Activated CD4-positive, alpha-beta memory T cell treated with anti-CD3 and anti-CD28 coated beads for 36 hours (primary cell): ENCODE results near the gene SLX4IP. TPM values are rescaled to one million over a fixed set of nuclear protein-coding genes. Genes with fewer than 3 reads are reported as not detected.
A peak's percentile ranks its signal among the peaks of the same experiment; 100 is the strongest.

Experiments
- CTCF ChIA-PET: fragments of 350-600 bp; sonication (Branson Sonifier 250); formaldehyde crosslinking; loops from one replicate; lab custom pipeline; 2021; ENCODE audit warnings: antibody characterized with exemption, inconsistent platforms; lab: Charles Lee
- POLR2A ChIA-PET: fragments of 350-600 bp; sonication (Branson Sonifier 250); formaldehyde crosslinking; loops from one replicate; lab custom pipeline; 2021; ENCODE audit warnings: antibody characterized with exemption; lab: Charles Lee
- DNase-seq: peaks from one replicate; pipeline ENCODE4 v3.0.0-alpha.2; 2020
- H3K27ac Mint-ChIP-seq: one replicate; pipeline ENCODE4 v1.8.0; 2021; ENCODE audit warnings: mixed read lengths
- H3K27me3 Mint-ChIP-seq: one replicate; pipeline ENCODE4 v1.8.0; 2021; ENCODE audit warnings: mixed read lengths
- H3K36me3 Mint-ChIP-seq: one replicate; pipeline ENCODE4 v1.8.0; 2021; ENCODE audit warnings: mixed read lengths
- H3K4me1 Mint-ChIP-seq: one replicate; pipeline ENCODE4 v1.8.0; 2021; ENCODE audit warnings: low read depth, mixed read lengths
- H3K4me3 Mint-ChIP-seq: one replicate; pipeline ENCODE4 v1.8.0; 2021; ENCODE audit warnings: mild to moderate bottlenecking, mixed read lengths
- H3K9me3 Mint-ChIP-seq: one replicate; pipeline ENCODE4 v1.8.0; 2021; ENCODE audit warnings: mixed read lengths
- intact Hi-C: fragments of 100-400 bp; cut with micrococcal nuclease; formaldehyde crosslinking; loops from one replicate; pipeline ENCODE4 v1.15.1; 2023
- total RNA-seq, 2 experiments: library from RNA; stranded (reverse); gene quantifications; one replicate each; pipeline ENCODE4 v1.2.3, GENCODE V29; 2021

The SLX4IP gene
- total RNA-seq, 2 experiments from 2014 or later: 5.5 to 6.3 TPM

GRCh38 chr20:10663756-10664155 is 228.7 kb downstream of the SLX4IP start:
- POLR2A ChIA-PET: no interaction called here
- Mint-ChIP-seq H3K36me3 (no peaks in the 10 kb centered on the region), H3K4me3 (no peak overlapping the region), H3K27ac (no peak overlapping the region), H3K9me3 (no peaks in the 10 kb centered on the region), H3K27me3 (peaks cover 45% of the 10 kb centered on the region), H3K4me1 (no peaks in the 10 kb centered on the region)
- CTCF ChIA-PET: no interaction called here
- intact Hi-C loops: no loop called here
- DNase-seq: no peak

- H3K9me3 Mint-ChIP-seq: no peaks in the 10 kb centered on the region
- no peak overlapping the region for H3K4me3 Mint-ChIP-seq
- CTCF ChIA-PET: no interaction called here
- no peak for DNase-seq
- H3K27me3 Mint-ChIP-seq: peaks cover 47% of the 10 kb centered on the region
- intact Hi-C loops: no loop called here
- no peaks in the 10 kb centered on the region for H3K36me3 Mint-ChIP-seq
- no peak overlapping the region for H3K27ac Mint-ChIP-seq
- POLR2A ChIA-PET: no interaction called here
- no peaks in the 10 kb centered on the region for H3K4me1 Mint-ChIP-seq
These were observed 230.0 kb downstream of the SLX4IP start for GRCh38 chr20:10665027-10665561.

- H3K4me1 Mint-ChIP-seq: peaks cover 6% of the 10 kb centered on the region
- H3K9me3 Mint-ChIP-seq: no peaks in the 10 kb centered on the region
- POLR2A ChIA-PET: no interaction called here
- intact Hi-C loops: no loop called here
- DNase-seq: no peak
- H3K4me3 Mint-ChIP-seq: no peak overlapping the region
- CTCF ChIA-PET: no interaction called here
- H3K27ac Mint-ChIP-seq: no peak overlapping the region
- H3K36me3 Mint-ChIP-seq: no peaks in the 10 kb centered on the region
- peaks cover 49% of the 10 kb centered on the region for H3K27me3 Mint-ChIP-seq
These were observed 230.7 kb downstream of the SLX4IP start for GRCh38 chr20:10665791-10666190.

- peaks cover 11% of the 10 kb centered on the region for H3K4me1 Mint-ChIP-seq
- H3K4me3 Mint-ChIP-seq: no peak overlapping the region
- intact Hi-C loops: no loop called here
- no peak overlapping the region for H3K27ac Mint-ChIP-seq
- POLR2A ChIA-PET: no interaction called here
- H3K27me3 Mint-ChIP-seq: peaks cover 51% of the 10 kb centered on the region
- no peaks in the 10 kb centered on the region for H3K36me3 Mint-ChIP-seq
- no peaks in the 10 kb centered on the region for H3K9me3 Mint-ChIP-seq
- CTCF ChIA-PET: no interaction called here
- DNase-seq: no peak
These were observed 231.3 kb downstream of the SLX4IP start for GRCh38 chr20:10666221-10667076.

GRCh38 chr20:10667077-10667401 is 231.9 kb downstream of the SLX4IP start:
- Mint-ChIP-seq H3K27me3 (peaks cover 50% of the 10 kb centered on the region), H3K36me3 (no peaks in the 10 kb centered on the region), H3K9me3 (no peaks in the 10 kb centered on the region), H3K4me1 (peaks cover 14% of the 10 kb centered on the region), H3K27ac (no peak overlapping the region), H3K4me3 (no peak overlapping the region)
- ChIA-PET POLR2A (no interaction called here), CTCF (no interaction called here)
- intact Hi-C loops: no loop called here
- no peak for DNase-seq

- intact Hi-C loops: no loop called here
- no peaks in the 10 kb centered on the region for H3K9me3 Mint-ChIP-seq
- H3K4me3 Mint-ChIP-seq: no peak overlapping the region
- ChIA-PET CTCF (no interaction called here), POLR2A (no interaction called here)
- H3K4me1 Mint-ChIP-seq: peaks cover 21% of the 10 kb centered on the region
- no peak overlapping the region for H3K27ac Mint-ChIP-seq
- no peaks in the 10 kb centered on the region for H3K36me3 Mint-ChIP-seq
- peaks cover 52% of the 10 kb centered on the region for H3K27me3 Mint-ChIP-seq
- no peak for DNase-seq
These were observed 232.6 kb downstream of the SLX4IP start for GRCh38 chr20:10667560-10668167.

- Mint-ChIP-seq H3K27me3 (peaks cover 53% of the 10 kb centered on the region), H3K36me3 (no peaks in the 10 kb centered on the region)
These were observed 233.7 kb downstream of the SLX4IP start for GRCh38 chr20:10668677-10669368.

GRCh38 chr20:10669843-10670446 is 234.8 kb downstream of the SLX4IP start:
- ChIA-PET CTCF (interaction anchor here (0.5 kb wide), 1 partner anchor 63 kb away, joined by 3 read pairs; no protein-coding TSS in a partner anchor), POLR2A (no interaction called here)
- Mint-ChIP-seq H3K27me3 (peaks cover 54% of the 10 kb centered on the region), H3K27ac (no peak overlapping the region), H3K9me3 (no peaks in the 10 kb centered on the region), H3K36me3 (no peaks in the 10 kb centered on the region), H3K4me3 (no peak overlapping the region), H3K4me1 (peaks cover 24% of the 10 kb centered on the region)
- DNase-seq: no peak
- intact Hi-C loops: loop anchor here (5.0 kb wide), 2 partner anchors 158 to 318 kb away; no protein-coding TSS in a partner anchor

More at GRCh38 chr20:10668677-10669368, 233.7 kb downstream of the SLX4IP start:
- intact Hi-C loops: no loop called here
- Mint-ChIP-seq H3K4me3 (no peak overlapping the region), H3K4me1 (peaks cover 24% of the 10 kb centered on the region), H3K27ac (no peak overlapping the region), H3K9me3 (no peaks in the 10 kb centered on the region)
- CTCF ChIA-PET: no interaction called here
- DNase-seq: no peak
- POLR2A ChIA-PET: no interaction called here

- Mint-ChIP-seq H3K27ac (no peak overlapping the region), H3K4me1 (peaks cover 26% of the 10 kb centered on the region), H3K9me3 (no peaks in the 10 kb centered on the region), H3K27me3 (peaks cover 61% of the 10 kb centered on the region), H3K4me3 (no peak overlapping the region), H3K36me3 (no peaks in the 10 kb centered on the region)
- no peak for DNase-seq
- intact Hi-C loops: loop anchor here (5.0 kb wide), 2 partner anchors 158 to 318 kb away; no protein-coding TSS in a partner anchor
- CTCF ChIA-PET: interaction anchor here (1.4 kb wide), 1 partner anchor 113 kb away, joined by 4 read pairs; no protein-coding TSS in a partner anchor
- POLR2A ChIA-PET: no interaction called here
These were observed 235.6 kb downstream of the SLX4IP start for GRCh38 chr20:10670501-10671220.

- ChIA-PET CTCF (interaction anchor here (1.4 kb wide), 1 partner anchor 113 kb away, joined by 4 read pairs; no protein-coding TSS in a partner anchor), POLR2A (no interaction called here)
- H3K36me3 Mint-ChIP-seq: no peaks in the 10 kb centered on the region
- H3K9me3 Mint-ChIP-seq: no peaks in the 10 kb centered on the region
- peak overlapping the region; percentile 20 for H3K4me3 Mint-ChIP-seq
- peak; percentile 58 for DNase-seq
- intact Hi-C loops: loop anchor here (5.0 kb wide), 2 partner anchors 159 to 319 kb away; no protein-coding TSS in a partner anchor
- no peak overlapping the region for H3K27ac Mint-ChIP-seq
- H3K27me3 Mint-ChIP-seq: peaks cover 63% of the 10 kb centered on the region
- peaks cover 26% of the 10 kb centered on the region for H3K4me1 Mint-ChIP-seq
These were observed 236.3 kb downstream of the SLX4IP start for GRCh38 chr20:10671221-10671918.
